RCC 7860 (cell line): ENCODE results near the gene TRAF7.
"Not testable (repeated sequence)": the region's sequence is repeated elsewhere in the genome, so short reads cannot be mapped to it uniquely, and the experiment has no call there.

Source experiments
- DNase-seq: peaks from one replicate; pipeline ENCODE4 v3.0.0-alpha.2; 2015; ENCODE audit warnings: low spot score
- FAIRE-seq: peaks from 2 replicates; lab custom pipeline; 2012; peaks lifted over from hg19 to GRCh38; lab: Jason Lieb, UNC

The TRAF7 gene

GRCh38 chr16:2121853-2122252 lies 33.7 kb upstream of the TRAF7 start:
- FAIRE-seq, result no peak

GRCh38 chr16:2122429-2122828 lies 33.2 kb upstream of the TRAF7 start:
- no peak for FAIRE-seq
- no peak for DNase-seq

More at GRCh38 chr16:2121853-2122252, 33.7 kb upstream of the TRAF7 start:
- no peak for DNase-seq

- not testable (repeated sequence) for DNase-seq, FAIRE-seq
Observed at GRCh38 chr16:2122934-2123683, 32.5 kb upstream of the TRAF7 start.

- not testable (repeated sequence) for DNase-seq, FAIRE-seq
Observed at GRCh38 chr16:2123706-2124376, 31.7 kb upstream of the TRAF7 start.

DNA sequence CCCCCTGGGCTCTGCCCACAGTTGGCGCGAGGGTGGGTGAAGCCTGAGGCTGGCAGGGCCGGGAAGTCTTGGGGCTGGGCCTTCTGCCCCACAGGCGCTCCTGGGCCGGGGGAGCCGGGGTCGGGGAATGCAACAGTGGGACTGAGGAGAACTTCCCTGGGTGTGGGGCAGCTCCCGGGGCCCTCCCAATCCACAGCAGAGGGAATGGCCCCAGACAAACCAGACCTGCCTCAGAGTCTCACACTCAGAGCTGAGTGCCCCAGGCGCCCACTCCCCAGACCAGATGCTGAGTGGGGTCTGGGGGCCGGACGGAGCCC lies 31.2 kb upstream of the TRAF7 start:
- DNase-seq, FAIRE-seq: not testable (repeated sequence)

GRCh38 chr16:2124694-2125444 lies 30.7 kb upstream of the TRAF7 start:
- not testable (repeated sequence) for FAIRE-seq, DNase-seq

GRCh38 chr16:2125609-2126008 lies 30.0 kb upstream of the TRAF7 start:
- not testable (repeated sequence) for FAIRE-seq, DNase-seq

DNA sequence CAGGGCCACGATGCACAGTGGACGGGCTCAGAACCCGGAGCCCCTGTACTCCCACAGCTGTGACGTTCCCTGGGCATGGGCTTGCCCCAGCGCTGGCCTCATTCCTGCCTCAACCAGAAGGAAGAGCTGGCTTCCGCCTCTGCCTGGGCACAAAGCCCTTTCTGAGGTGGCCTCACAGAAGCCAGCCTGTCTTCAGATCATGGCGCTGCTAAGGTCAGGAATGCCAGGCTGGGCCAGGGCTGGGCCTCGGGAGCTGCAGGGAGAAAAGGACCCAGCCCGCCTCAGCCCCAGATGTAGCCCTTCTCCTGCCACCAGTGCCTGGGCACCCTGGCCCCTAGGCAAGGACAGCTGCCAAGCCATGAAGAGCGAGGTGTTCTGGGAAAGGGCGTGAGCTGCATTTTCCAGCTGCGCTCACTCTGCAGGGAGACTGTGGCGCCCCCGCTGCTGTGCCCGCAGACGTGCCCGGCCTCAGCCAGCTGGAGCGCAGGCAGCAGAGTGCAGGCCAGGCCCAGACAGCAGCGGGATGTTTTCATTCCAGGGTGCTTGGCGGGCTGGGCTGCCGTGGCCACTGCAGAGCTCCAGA lies 29.3 kb upstream of the TRAF7 start:
- FAIRE-seq, result not testable (repeated sequence)

GRCh38 chr16:2126928-2127556 lies 28.5 kb upstream of the TRAF7 start:
- not testable (repeated sequence) for DNase-seq, FAIRE-seq

More for the DNA sequence above, 29.3 kb upstream of the TRAF7 start:
- not testable (repeated sequence) for DNase-seq

- not testable (repeated sequence) for FAIRE-seq
- DNase-seq, result peak; percentile 50
Observed at GRCh38 chr16:2127630-2128280, 27.8 kb upstream of the TRAF7 start.

- peak; percentile 31 for DNase-seq
- peak; percentile 81 for FAIRE-seq
Observed at GRCh38 chr16:2129251-2129650, 26.3 kb upstream of the TRAF7 start.

- not testable (repeated sequence) for FAIRE-seq, DNase-seq
Observed at GRCh38 chr16:2129890-2130447, 25.6 kb upstream of the TRAF7 start.

GRCh38 chr16:2133797-2134196 lies 21.8 kb upstream of the TRAF7 start:
- not testable (repeated sequence) for DNase-seq, FAIRE-seq

GRCh38 chr16:2135071-2135470 lies 20.5 kb upstream of the TRAF7 start:
- not testable (repeated sequence) for DNase-seq, FAIRE-seq

- peak; percentile 66 for FAIRE-seq
Observed at GRCh38 chr16:2135770-2136490, 19.7 kb upstream of the TRAF7 start, which contains the start of gene PKD1. TSS of gene PKD1 (minus strand) at chr16:2135898. CDS start at chr16:2135689, 209 bp downstream.

GRCh38 chr16:2142942-2143877 lies 12.4 kb upstream of the TRAF7 start:
- peak; percentile 7 for DNase-seq
- FAIRE-seq, result no peak

More at GRCh38 chr16:2135770-2136490, 19.7 kb upstream of the TRAF7 start, which contains the start of gene PKD1:
- peak; percentile 88 for DNase-seq

DNA sequence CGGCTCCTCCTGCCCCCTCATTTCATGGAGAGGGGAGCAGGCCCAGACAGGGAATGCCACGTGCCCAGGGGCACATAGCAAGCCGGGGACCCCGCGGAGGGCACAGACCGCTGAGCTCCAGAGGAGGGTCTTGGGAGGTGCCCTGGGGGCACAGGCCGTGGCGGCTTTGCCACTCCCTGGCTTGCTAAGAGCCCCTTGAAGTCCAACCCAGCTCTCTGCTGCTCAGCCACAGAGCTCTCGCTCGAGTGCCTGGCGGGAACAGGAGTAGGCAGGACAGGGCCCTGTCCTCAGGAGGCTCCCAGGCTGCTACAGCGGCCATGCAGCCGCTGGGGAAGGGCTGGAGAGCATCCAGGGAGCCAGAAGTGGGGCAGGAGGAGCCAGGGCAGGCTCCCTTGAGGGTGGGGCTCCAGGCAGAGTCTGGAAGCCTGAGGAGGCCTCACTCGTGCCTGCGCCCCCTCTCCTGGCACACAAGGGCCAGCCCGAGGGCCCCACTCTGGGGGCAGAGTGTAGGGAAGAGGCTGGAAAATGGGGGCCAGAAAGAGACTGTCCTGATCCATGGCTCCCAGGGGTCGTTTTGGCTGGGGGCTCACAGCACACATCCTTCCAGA lies 11.6 kb upstream of the TRAF7 start:
- DNase-seq (no peak), FAIRE-seq (no peak)
